Measurements from ENCODE around the gene AIF1L. TPM values are rescaled to one million over a fixed set of nuclear protein-coding genes. Genes with fewer than 3 reads are reported as not detected.

AIF1L gene
- total and polyA plus RNA-seq, 2 of the 4 experiments (the other 2 are of a cell fraction) = 0.18 to 0.19 TPM

- no peak overlapping the region for H3K18ac ChIP-seq (ENCODE audit: low read depth, low read length)
- intact Hi-C loops (cut with micrococcal nuclease) = loop anchor here (10.0 kb wide), 1 partner anchor 333 kb away; no protein-coding TSS in a partner anchor
- H2AFZ ChIP-seq (replicated peaks; ENCODE audit: low read length, poor library complexity) = no peak overlapping the region
- no peaks in the 10 kb centered on the region for H3K4me1 ChIP-seq (ENCODE audit: control insufficient read depth, insufficient read depth, low read length)
- H2BK120ac ChIP-seq (ENCODE audit: low read depth, low read length) = no peak overlapping the region
- dilution Hi-C loops (cut with HindIII; ENCODE audit: low sequenced_read_pairs, unreplicated experiment) = no loop called here
- TF ChIP-seq RFX5 (IDR thresholded peaks at IDR 0.05; ENCODE audit: low read depth, low read length) = no peak
- TF ChIP-seq POLR2A (IDR thresholded peaks at IDR 0.05; ENCODE audit: low read depth, low read length) = no peak
- TF ChIP-seq ELK1 (IDR thresholded peaks at IDR 0.05; ENCODE audit: borderline replicate concordance, low read depth, low read length) = no peak
- TF ChIP-seq FOS (IDR thresholded peaks at IDR 0.05; ENCODE audit: low read depth, low read length) = no peak
- no peak for TF ChIP-seq MAFK (IDR thresholded peaks at IDR 0.05; ENCODE audit: low read depth, low read length)
- no peak for TF ChIP-seq RCOR1 (IDR thresholded peaks at IDR 0.05; ENCODE audit: insufficient replicate concordance, low read length)
- no peak for TF ChIP-seq BHLHE40 (IDR thresholded peaks at IDR 0.05; ENCODE audit: low read depth, low read length)
- TF ChIP-seq MAZ (IDR thresholded peaks at IDR 0.05; ENCODE audit: borderline replicate concordance, low read depth, low read length) = no peak
- TF ChIP-seq RAD21 (IDR thresholded peaks at IDR 0.05; ENCODE audit: low read length) = no peak
- TF ChIP-seq CHD1 (IDR thresholded peaks at IDR 0.05; ENCODE audit: low read depth, low read length) = no peak
- no peak for TF ChIP-seq SMC3 (IDR thresholded peaks at IDR 0.05; ENCODE audit: low read depth, low read length)
- TF ChIP-seq CEBPB (IDR thresholded peaks at IDR 0.05; ENCODE audit: low read depth, low read length) = no peak
- TF ChIP-seq CTCF (conservative IDR thresholded peaks at IDR 0.05; ENCODE audit: low read depth, low read length) = no peak
- TF ChIP-seq USF2 (IDR thresholded peaks at IDR 0.05; ENCODE audit: low read depth, low read length) = no peak
- no peak for TF ChIP-seq NFE2L2 (IDR thresholded peaks at IDR 0.05; ENCODE audit: low read depth, low read length)
- no peak for TF ChIP-seq MXI1 (IDR thresholded peaks at IDR 0.05; ENCODE audit: borderline replicate concordance, low read depth, low read length)
- H4K8ac ChIP-seq (ENCODE audit: low read depth in 2 of 2, low read length in 2 of 2) = no peak overlapping the region
- H3K4me3 ChIP-seq (ENCODE audit: insufficient read depth, low read depth, low read length) = no peak overlapping the region
- no peak overlapping the region for H2AK9ac ChIP-seq (replicated peaks; ENCODE audit: low read depth, low read length, poor library complexity)
- no peaks in the 10 kb centered on the region; a peak in 1 of 4 replicates for H3K79me1 ChIP-seq (ENCODE audit: low read depth in 1 of 2, low read length in 2 of 2)
- no peak overlapping the region for H2BK5ac ChIP-seq (ENCODE audit: low read depth, low read length, poor library complexity, severe bottlenecking)
- H2BK15ac ChIP-seq (ENCODE audit: low read depth, low read length) = no peak overlapping the region
- ATAC-seq (ENCODE audit: low read depth) (no peak), DNase-seq (no peak)
- no peak overlapping the region for H3K56ac ChIP-seq (ENCODE audit: extremely low read depth, insufficient read depth, low read length)
- H3K14ac ChIP-seq (replicated peaks; ENCODE audit: low read depth, low read length) = no peak overlapping the region
- no peak overlapping the region for H2AK5ac ChIP-seq (ENCODE audit: low read depth, low read length)
- ChIA-PET POLR2A (ENCODE audit: unreplicated experiment) (no interaction called here), CTCF (no interaction called here)
- no peak overlapping the region for H3K4ac ChIP-seq (ENCODE audit: low read depth, low read length)
- H3K4me2 ChIP-seq (ENCODE audit: low read depth, low read length) = no peak overlapping the region
- no peak overlapping the region for H3K27ac ChIP-seq (ENCODE audit: insufficient read depth, low read length)
- in situ Hi-C loops (cut with MboI; ENCODE audit: low sequenced_read_pairs) = loop anchor here (25.0 kb wide), 1 partner anchor 1195 kb away; no protein-coding TSS in a partner anchor
- H2BK20ac ChIP-seq (ENCODE audit: low read depth, low read length) = no peak overlapping the region
- peaks cover 55% of the 10 kb centered on the region for H3K36me3 ChIP-seq (ENCODE audit: control insufficient read depth, insufficient read depth, low read length)
- no peak overlapping the region for H4K5ac ChIP-seq (ENCODE audit: low read depth, low read length)
- no TSS peak for BruUV-seq (replicated peaks)
- H4K20me1 ChIP-seq (ENCODE audit: insufficient read depth, low read length) = no peaks in the 10 kb centered on the region
- WGBS, 2 experiments (ENCODE audit: extremely low coverage in 2 of 2, insufficient read length in 1 of 2) = no CpG with 5 or more reads among the region's 3 CpGs
- H4K91ac ChIP-seq (ENCODE audit: insufficient read depth, low read depth, low read length) = no peak overlapping the region
- H3K9me3 ChIP-seq (ENCODE audit: control insufficient read depth, insufficient read depth, low read length) = no peaks in the 10 kb centered on the region
- H3K23ac ChIP-seq (ENCODE audit: low read depth, low read length) = no peak overlapping the region
- H3K27me3 ChIP-seq (ENCODE audit: control insufficient read depth, insufficient read depth, low read length) = no peaks in the 10 kb centered on the region
- H3K9ac ChIP-seq (ENCODE audit: low read depth, low read length) = no peak overlapping the region
- H3K9me1 ChIP-seq (ENCODE audit: insufficient read depth, low read length) = no peaks in the 10 kb centered on the region
These were observed 45.8 kb downstream of the AIF1L start for GRCh38 chr9:131142160-131142559.

All from IMR-90 (cell line).